Lower leg skin (tissue), 4 donors: ENCODE measurements around the gene APBA2. TPM values are rescaled to one million over a fixed set of nuclear protein-coding genes. Genes with fewer than 3 reads are reported as not detected.

Source experiments
- DNase-seq, 2 donors: peaks; one replicate each; pipeline ENCODE4 v3.0.0-alpha.2; 2019; ENCODE audit warnings: low spot score in 2 of 2
- H3K4me3 ChIP-seq: fragments of 200-600 bp; sonication (generic); 2 replicates; pipeline ENCODE4 v1.5.1; 2017; ENCODE audit warnings: mild to moderate bottlenecking, low read depth; ENCODE audit not compliant: poor library complexity, severe bottlenecking
- POLR2A ChIP-seq, 2 donors: fragments of 450-650 bp; IDR thresholded peaks; one replicate each; pipeline ENCODE4 v1.6.1; 2016 to 2017; ENCODE audit warnings: antibody characterized with exemption in 2 of 2, mild to moderate bottlenecking in 1 of 2, moderate library complexity in 1 of 2
- WGBS, 2 donors: methylation state at CpG; one replicate each; pipeline ENCODE4 v1.1.5; 2018; 5-methylcytosine and 5-hydroxymethylcytosine counted together
- intact Hi-C: fragments of 100-400 bp; cut with DNase I; formaldehyde crosslinking; loops from one replicate; pipeline ENCODE4 v1.15.0; 2023; ENCODE audit warnings: low total_unique reads
- total RNA-seq, 4 donors: library from RNA; depleted of rRNA; stranded (reverse); fragments of >200 nt; gene quantifications; one replicate each; pipeline ENCODE4 v1.1.0, GENCODE V29; 2016
- TF ChIP-seq, protein P1 (sequence below), 3 donors: fragments of 450-650 bp; IDR thresholded peaks; one replicate each; pipeline ENCODE4 v1.5.1; 2016; ENCODE audit warnings: antibody characterized with exemption in 3 of 3, mild to moderate bottlenecking in 3 of 3, moderate library complexity in 2 of 3

Gene APBA2
- total RNA-seq, 4 donors from 2014 or later = 0.80 to 1.9 (median 1.6) TPM

DNA sequence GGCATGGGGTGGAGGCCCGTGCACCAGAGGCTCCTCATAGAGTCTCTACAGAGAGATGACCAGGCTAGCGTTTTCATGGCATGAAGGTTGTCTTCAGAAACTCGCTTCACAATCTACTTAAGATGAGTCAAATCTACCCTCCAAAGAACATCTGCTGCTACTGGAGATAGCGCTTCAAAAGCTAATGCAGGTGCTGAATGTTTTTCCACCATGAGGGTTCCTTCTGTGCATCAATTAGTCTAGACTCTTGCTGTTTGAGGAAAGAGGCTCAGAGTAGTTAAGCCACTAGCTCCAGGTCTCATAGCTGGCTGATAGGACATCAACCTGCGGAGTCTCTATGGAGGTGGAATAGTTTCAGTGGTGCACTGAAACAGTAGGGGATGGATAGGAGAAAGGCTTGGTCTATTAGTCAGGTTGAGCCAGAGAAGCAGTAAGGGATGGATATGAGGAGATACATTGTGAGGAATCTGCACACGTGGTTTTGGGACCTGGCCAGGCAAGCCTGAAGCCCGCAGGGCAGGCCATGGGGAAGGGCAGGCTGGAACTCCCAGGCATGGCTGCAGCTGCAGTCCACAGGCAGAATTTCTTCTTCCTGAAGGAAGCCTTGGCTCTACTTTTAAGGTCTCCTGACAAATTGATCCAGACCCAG is 117.5 kb downstream of the APBA2 start:
- H3K4me3 ChIP-seq = no peak overlapping the region
- intact Hi-C loops = no loop called here
- TF ChIP-seq POLR2A (IDR thresholded peaks at IDR 0.05) = no peak
- TF ChIP-seq, protein P1, sequence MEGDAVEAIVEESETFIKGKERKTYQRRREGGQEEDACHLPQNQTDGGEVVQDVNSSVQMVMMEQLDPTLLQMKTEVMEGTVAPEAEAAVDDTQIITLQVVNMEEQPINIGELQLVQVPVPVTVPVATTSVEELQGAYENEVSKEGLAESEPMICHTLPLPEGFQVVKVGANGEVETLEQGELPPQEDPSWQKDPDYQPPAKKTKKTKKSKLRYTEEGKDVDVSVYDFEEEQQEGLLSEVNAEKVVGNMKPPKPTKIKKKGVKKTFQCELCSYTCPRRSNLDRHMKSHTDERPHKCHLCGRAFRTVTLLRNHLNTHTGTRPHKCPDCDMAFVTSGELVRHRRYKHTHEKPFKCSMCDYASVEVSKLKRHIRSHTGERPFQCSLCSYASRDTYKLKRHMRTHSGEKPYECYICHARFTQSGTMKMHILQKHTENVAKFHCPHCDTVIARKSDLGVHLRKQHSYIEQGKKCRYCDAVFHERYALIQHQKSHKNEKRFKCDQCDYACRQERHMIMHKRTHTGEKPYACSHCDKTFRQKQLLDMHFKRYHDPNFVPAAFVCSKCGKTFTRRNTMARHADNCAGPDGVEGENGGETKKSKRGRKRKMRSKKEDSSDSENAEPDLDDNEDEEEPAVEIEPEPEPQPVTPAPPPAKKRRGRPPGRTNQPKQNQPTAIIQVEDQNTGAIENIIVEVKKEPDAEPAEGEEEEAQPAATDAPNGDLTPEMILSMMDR (IDR thresholded peaks at IDR 0.05) = no peak
- WGBS, 2 donors = 79 to 82% methylated on average over 7 of the region's 7 CpGs
- DNase-seq = no peak

DNA sequence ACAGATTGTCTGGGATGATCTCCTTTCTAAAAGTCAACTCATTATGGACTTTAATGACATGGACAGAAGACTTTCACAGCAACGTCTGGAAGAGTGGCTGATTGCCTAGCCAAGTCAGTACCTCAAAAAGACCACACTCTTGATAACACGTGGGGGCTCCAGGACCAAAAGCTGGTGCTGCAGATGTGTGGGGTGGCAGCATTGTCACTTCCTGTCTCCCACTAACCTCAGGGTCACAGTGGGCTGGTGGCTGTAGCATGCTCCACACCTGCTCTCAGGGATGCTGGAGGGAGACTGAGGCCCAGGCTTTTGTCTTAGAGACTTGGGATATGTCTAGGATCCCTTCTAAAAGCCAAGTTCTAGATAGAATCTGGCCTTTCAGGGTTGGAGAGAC is 118.1 kb downstream of the APBA2 start:
- WGBS, 2 donors = 56 to 71% methylated on average over 2 of the region's 2 CpGs
- no peak overlapping the region for H3K4me3 ChIP-seq
- intact Hi-C loops = no loop called here
- TF ChIP-seq POLR2A (IDR thresholded peaks at IDR 0.05) = no peak
- no peak for DNase-seq

DNA sequence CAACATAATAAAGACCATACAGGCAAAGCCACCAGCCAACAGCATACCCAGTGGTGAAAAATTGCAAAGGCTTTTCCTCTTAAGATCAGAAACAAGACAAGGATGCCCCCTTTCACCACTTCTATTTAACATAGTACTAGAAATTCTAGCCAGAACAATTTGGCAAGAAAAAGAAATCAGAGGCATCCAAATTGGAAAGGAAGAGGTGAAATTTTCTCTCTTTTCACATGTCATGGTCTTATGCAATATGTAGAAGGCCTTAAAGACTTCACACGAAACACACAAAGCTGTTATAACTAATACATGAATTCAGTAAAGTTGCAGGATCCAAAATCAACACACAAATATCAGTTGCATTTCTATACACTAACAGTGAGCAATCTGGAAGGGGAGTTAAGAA is 120.2 kb downstream of the APBA2 start:
- WGBS, 2 donors = 70 to 82% methylated on average over 1 of the region's 1 CpG
- TF ChIP-seq, protein P1 (IDR thresholded peaks at IDR 0.05) = no peak
- no peak for TF ChIP-seq POLR2A (IDR thresholded peaks at IDR 0.05)
- DNase-seq = no peak
- H3K4me3 ChIP-seq = no peak overlapping the region
- intact Hi-C loops = no loop called here

DNA sequence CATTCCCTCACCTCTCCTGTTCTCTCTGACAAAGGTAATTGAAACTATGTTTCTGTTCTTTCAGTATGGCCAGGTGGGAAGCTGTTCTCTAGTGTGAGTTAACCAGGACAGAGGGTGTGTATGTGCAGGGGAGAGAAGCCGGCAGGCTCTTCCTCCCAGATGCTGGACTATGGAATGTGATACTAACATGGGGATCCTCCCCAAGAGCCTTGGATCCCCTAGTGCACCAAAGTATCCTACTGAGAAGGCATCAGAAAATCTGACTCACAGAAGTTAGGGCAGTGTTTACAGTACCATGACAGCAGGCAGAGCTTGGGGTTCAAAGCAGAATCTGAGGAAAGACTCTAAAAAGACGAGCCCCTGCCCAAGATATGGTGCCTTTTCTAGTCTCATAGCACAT is 123.1 kb downstream of the APBA2 start:
- intact Hi-C loops = no loop called here
- no peak for DNase-seq
- no peak for TF ChIP-seq POLR2A (IDR thresholded peaks at IDR 0.05)
- TF ChIP-seq, protein P1 (IDR thresholded peaks at IDR 0.05) = no peak
- H3K4me3 ChIP-seq = no peak overlapping the region
- 68 to 73% methylated on average over 2 of the region's 2 CpGs for WGBS, 2 donors

DNA sequence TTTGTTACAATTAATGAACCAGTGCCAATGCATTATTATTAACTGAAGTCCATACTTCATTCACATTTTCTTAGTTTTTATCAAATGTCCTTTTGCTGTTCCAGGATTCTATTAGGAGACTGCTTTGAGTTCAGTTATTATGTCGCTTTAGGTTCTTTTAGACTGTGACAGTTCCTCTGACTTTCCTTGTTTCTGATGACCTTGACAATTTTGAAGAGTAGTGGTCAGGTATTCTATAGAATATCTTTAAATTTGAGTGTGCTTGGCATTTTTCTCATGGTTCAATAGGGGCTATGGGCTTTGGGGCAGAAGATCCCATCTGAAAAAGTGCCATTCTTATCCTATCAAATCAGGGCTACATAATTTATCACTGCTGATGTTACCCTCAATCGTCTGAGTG is 126.3 kb downstream of the APBA2 start:
- intact Hi-C loops = no loop called here
- H3K4me3 ChIP-seq = no peak overlapping the region
- DNase-seq = no peak
- no peak for TF ChIP-seq POLR2A (IDR thresholded peaks at IDR 0.05)
- TF ChIP-seq, protein P1 (IDR thresholded peaks at IDR 0.05) = no peak
- 80 to 93% methylated on average over 2 of the region's 2 CpGs for WGBS, 2 donors

DNA sequence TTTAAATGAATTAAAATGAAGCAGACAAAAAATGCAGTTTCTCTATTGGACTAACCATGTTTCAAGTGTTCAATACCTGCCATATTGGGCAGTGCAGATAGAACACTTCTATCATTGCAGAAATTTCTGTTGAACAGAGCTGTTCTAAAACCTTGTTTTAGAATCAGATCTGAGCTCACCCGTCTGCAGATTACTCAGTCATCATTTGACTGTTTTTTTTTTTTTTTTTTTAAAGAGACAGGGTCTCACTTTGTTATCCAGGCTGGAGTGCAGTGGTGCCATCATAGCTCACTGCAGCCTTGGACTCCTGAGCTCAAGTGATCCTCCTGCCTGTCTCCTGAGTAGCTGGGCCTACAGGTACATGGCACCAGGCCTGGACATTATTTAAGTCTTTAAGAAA is 128.7 kb downstream of the APBA2 start:
- intact Hi-C loops = no loop called here
- no peak for TF ChIP-seq POLR2A (IDR thresholded peaks at IDR 0.05)
- TF ChIP-seq, protein P1 (IDR thresholded peaks at IDR 0.05) = no peak
- DNase-seq = no peak
- 14 to 15% methylated on average over 1 of the region's 1 CpG for WGBS, 2 donors
- H3K4me3 ChIP-seq = no peak overlapping the region
